ENCODE results near the gene TMOD1. TPM values are rescaled to one million over a fixed set of nuclear protein-coding genes. Genes with fewer than 3 reads are reported as not detected.
"Not testable (repeated sequence)": the region's sequence is repeated elsewhere in the genome, so short reads cannot be mapped to it uniquely, and the experiment has no call there.

TMOD1 gene
- polyA plus RNA-seq, 1 of the 3 experiments (the other 2 are of a cell fraction) = 0.54 TPM

DNA sequence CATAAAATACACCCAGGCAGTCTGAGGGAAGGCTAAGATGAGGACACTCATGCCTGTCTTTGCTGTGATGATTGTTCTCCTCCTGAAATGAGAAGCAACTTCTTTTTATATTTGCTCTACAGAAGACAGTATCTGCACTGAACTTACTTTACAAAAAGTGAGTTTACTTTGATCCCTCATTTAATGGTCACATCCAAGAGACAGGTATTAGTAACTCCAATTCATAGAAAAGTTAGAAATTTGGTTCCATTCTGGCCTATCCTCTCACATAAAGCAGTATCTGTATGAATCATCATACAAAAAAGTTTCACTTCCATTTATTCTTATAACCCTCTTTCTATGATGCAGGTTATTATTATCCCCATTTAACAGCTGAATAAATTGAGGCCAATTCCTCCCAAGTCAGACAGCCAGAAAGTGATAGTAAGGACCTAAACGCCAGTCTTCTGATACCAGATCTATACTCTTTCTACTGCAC lies 116.5 kb downstream of the TMOD1 start:
- Histone ChIP-seq H3K4me1 (ENCODE audit: control insufficient read depth in 1 of 2, insufficient read depth in 2 of 2, low read depth in 1 of 2, low read length in 1 of 2) (no peaks in the 10 kb centered on the region), H3K27me3 (ENCODE audit: insufficient read depth) (no peaks in the 10 kb centered on the region)
- CTCF ChIA-PET = interaction anchor here (1.2 to 28.6 kb wide), 5 partner anchors 15 to 156 kb away, joined by 3 to 677 read pairs (median 5); partner anchors contain the start of genes NCBP1 and TSTD2

DNA sequence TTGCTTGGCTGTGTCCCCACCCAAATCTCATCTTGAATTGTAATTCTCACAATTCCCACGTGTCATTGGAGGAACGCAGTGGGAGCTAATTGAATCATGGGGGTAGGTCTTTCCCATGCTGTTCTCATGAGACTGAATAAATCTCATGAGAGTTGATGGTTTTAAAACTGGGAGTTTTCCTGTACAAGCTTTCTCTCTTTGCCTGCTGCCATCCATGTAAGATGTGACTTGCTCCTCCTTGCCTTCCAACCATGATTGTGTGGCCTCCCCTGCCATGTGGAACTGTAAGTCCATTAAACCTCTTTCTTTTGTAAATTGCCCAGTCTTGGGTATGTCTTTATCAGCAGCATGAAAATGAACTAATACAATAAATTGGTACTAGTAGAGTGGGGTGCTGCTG lies 118.6 kb downstream of the TMOD1 start:
- H3K4me2 ChIP-seq; H3K9ac ChIP-seq; POLR2A ChIA-PET; H2AFZ ChIP-seq (ENCODE audit: low read depth); H3K27ac ChIP-seq (ENCODE audit: low read depth in 2 of 2, low read length in 1 of 2); H3K27me3 ChIP-seq (ENCODE audit: insufficient read depth); DNase-seq; H3K9me3 ChIP-seq; H3K4me1 ChIP-seq (ENCODE audit: control insufficient read depth in 1 of 2, insufficient read depth in 2 of 2, low read depth in 1 of 2, low read length in 1 of 2); H3K79me2 ChIP-seq (ENCODE audit: insufficient read depth); H4K20me1 ChIP-seq (ENCODE audit: insufficient read depth); H3K9me2 ChIP-seq; H3K4me3 ChIP-seq (ENCODE audit: low read depth in 2 of 2, low read length in 1 of 2); H3F3A ChIP-seq (replicated peaks; ENCODE audit: insufficient read depth): not testable (repeated sequence)
- CTCF ChIA-PET = interaction anchor here (1.6 to 28.6 kb wide), 3 partner anchors 20 to 150 kb away, joined by 3 to 677 read pairs (median 213); no protein-coding TSS in a partner anchor
- WGBS (ENCODE audit: low lambda C conversion rate) = 98% methylated on average over 2 of the region's 2 CpGs
- H3K36me3 ChIP-seq (replicated peaks in 1 of 2; ENCODE audit: control insufficient read depth in 1 of 2, insufficient read depth in 2 of 2, low read length in 1 of 2) = peaks cover 34 to 48% of the 10 kb centered on the region in 2 experiments

More for the DNA sequence above, 116.5 kb downstream of the TMOD1 start:
- H3K79me2 ChIP-seq (ENCODE audit: insufficient read depth) = no peaks in the 10 kb centered on the region
- no peak overlapping the region for H2AFZ ChIP-seq (ENCODE audit: low read depth)
- POLR2A ChIA-PET = no interaction called here
- H3K36me3 ChIP-seq (replicated peaks in 1 of 2; ENCODE audit: control insufficient read depth in 1 of 2, insufficient read depth in 2 of 2, low read length in 1 of 2) = peaks cover 17 to 43% of the 10 kb centered on the region in 2 experiments
- no peak overlapping the region for H3K4me3 ChIP-seq (ENCODE audit: low read depth in 2 of 2, low read length in 1 of 2)
- no peaks in the 10 kb centered on the region for H3K9me2 ChIP-seq
- H3K27ac ChIP-seq (ENCODE audit: low read depth in 2 of 2, low read length in 1 of 2) = no peak overlapping the region
- no peaks in the 10 kb centered on the region for H3K9me3 ChIP-seq
- DNase-seq = no peak
- TF ChIP-seq TAF1 (IDR thresholded peaks at IDR 0.05; ENCODE audit: borderline replicate concordance, low read depth, low read length) = no peak
- TF ChIP-seq, protein P1, sequence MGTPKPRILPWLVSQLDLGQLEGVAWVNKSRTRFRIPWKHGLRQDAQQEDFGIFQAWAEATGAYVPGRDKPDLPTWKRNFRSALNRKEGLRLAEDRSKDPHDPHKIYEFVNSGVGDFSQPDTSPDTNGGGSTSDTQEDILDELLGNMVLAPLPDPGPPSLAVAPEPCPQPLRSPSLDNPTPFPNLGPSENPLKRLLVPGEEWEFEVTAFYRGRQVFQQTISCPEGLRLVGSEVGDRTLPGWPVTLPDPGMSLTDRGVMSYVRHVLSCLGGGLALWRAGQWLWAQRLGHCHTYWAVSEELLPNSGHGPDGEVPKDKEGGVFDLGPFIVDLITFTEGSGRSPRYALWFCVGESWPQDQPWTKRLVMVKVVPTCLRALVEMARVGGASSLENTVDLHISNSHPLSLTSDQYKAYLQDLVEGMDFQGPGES (IDR thresholded peaks at IDR 0.05; ENCODE audit: low read depth, low read length) = no peak
- TF ChIP-seq SIN3A (IDR thresholded peaks at IDR 0.05; ENCODE audit: borderline replicate concordance, low read depth, low read length) = no peak
- no peak for TF ChIP-seq MXI1 (IDR thresholded peaks at IDR 0.05; ENCODE audit: low read depth, low read length)
- TF ChIP-seq ELF1 (IDR thresholded peaks at IDR 0.05) = no peak
- TF ChIP-seq YY1 (IDR thresholded peaks at IDR 0.05; ENCODE audit: low read depth) = no peak
- TF ChIP-seq FOSL2 (IDR thresholded peaks at IDR 0.05; ENCODE audit: borderline replicate concordance, low read depth) = no peak
- no peak overlapping the region for H3K4me2 ChIP-seq
- H3K9ac ChIP-seq = no peak overlapping the region
- peaks cover 9% of the 10 kb centered on the region; the same call in 1 of the 2 replicates for H4K20me1 ChIP-seq (ENCODE audit: insufficient read depth)
- WGBS (ENCODE audit: low lambda C conversion rate) = 91% methylated on average over 1 of the region's 1 CpG
- no peaks in the 10 kb centered on the region for H3F3A ChIP-seq (replicated peaks; ENCODE audit: insufficient read depth)

DNA sequence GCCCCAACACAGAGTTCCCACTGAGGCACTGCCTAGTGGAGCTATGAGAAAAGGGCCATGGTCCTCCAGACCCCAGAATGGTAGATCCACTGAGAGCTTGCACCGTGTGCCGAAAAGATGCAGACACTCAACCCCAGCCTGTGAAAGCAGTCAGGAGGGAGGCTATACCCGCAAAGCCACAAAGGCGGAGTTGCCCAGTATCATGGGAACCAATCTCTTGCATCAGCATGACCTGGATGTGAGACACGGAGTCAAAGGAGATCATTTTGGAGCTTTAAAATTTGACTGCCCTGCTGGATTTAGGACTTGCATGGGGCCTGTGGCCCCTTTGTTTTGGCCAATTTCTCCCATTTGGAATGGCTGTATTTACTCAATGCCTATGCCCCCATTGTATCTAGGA lies 121.0 kb downstream of the TMOD1 start:
- H3K27me3 ChIP-seq (ENCODE audit: insufficient read depth) = not testable (repeated sequence)

More for the DNA sequence above, 121.0 kb downstream of the TMOD1 start:
- H3K4me1 ChIP-seq (ENCODE audit: control insufficient read depth in 1 of 2, insufficient read depth in 2 of 2, low read depth in 1 of 2, low read length in 1 of 2); POLR2A ChIA-PET; H3K4me3 ChIP-seq (ENCODE audit: low read depth in 2 of 2, low read length in 1 of 2); H4K20me1 ChIP-seq (ENCODE audit: insufficient read depth); H3K9me2 ChIP-seq; H3K4me2 ChIP-seq; H2AFZ ChIP-seq (ENCODE audit: low read depth); DNase-seq; H3K27ac ChIP-seq (ENCODE audit: low read depth in 2 of 2, low read length in 1 of 2); H3K9me3 ChIP-seq; H3K9ac ChIP-seq; H3F3A ChIP-seq (replicated peaks; ENCODE audit: insufficient read depth): not testable (repeated sequence)
- peaks cover 28 to 56% of the 10 kb centered on the region in 2 experiments for H3K36me3 ChIP-seq (replicated peaks in 1 of 2; ENCODE audit: control insufficient read depth in 1 of 2, insufficient read depth in 2 of 2, low read length in 1 of 2)
- CTCF ChIA-PET = interaction anchor here (1.4 to 4.6 kb wide), 2 partner anchors 11 to 153 kb away, joined by 3 to 23 read pairs; partner anchors contain the start of genes NCBP1 and TSTD2
- WGBS (ENCODE audit: low lambda C conversion rate) = 95% methylated on average over 4 of the region's 5 CpGs
- peaks cover 19% of the 10 kb centered on the region for H3K79me2 ChIP-seq (ENCODE audit: insufficient read depth)
